ENCODE results near the gene NPAS1. TPM values are rescaled to one million over a fixed set of nuclear protein-coding genes. Genes with fewer than 3 reads are reported as not detected.
A peak's percentile ranks its signal among the peaks of the same experiment; 100 is the strongest.

NPAS1 gene
- total and polyA plus RNA-seq, 2 of the 13 experiments (the other 11 are each of a cell fraction or from before 2014, with no cell fraction given): 0.35 to 2.9 TPM

DNA sequence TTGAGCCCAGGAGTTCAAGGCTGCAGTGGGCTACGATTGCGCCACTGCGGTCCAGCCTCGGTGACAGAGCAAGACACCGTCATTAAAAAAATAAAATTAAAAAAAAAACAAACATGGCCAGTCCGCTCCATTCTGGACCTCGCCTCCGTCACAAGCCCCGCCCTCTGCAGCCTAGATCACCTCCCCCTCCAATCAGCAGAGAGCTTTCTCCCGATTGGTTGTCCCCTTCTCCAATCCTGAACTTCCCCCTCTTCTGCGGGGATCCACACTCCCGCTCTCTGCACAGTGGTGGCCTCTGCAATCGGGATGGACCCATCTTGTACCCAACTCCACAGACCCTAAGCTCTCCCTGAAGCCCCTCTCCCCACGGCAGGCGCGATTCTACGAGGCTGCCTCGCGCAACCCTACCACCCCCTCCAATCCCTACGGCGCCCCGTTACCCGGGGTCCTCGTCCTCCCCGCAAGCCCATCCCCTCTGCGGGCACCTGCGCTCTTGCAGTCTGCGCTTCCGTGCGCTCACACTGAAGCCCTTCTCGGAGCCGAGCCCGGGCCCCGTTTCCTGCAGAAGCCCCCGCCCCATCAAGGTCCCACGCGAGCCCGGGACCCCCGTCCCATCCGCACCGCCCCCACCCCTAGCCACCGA lies 28.2 kb downstream of the NPAS1 start (continued):
- TF ChIP-seq ZNF619 (CRISPR knock-in tag; IDR thresholded peaks at IDR 0.05) (no peak), ZNF350 (CRISPR knock-in tag; IDR thresholded peaks at IDR 0.05; ENCODE audit: borderline replicate concordance, low read depth) (peak; percentile 18; the same call in 1 of the 2 replicates), KLF15 (CRISPR knock-in tag; IDR thresholded peaks at IDR 0.05; ENCODE audit: borderline replicate concordance) (no peak), U2AF2 (IDR thresholded peaks at IDR 0.05; ENCODE audit: low read depth, low read length) (no peak), NPAS2 (CRISPR knock-in tag; IDR thresholded peaks at IDR 0.05; ENCODE audit: borderline replicate concordance) (no peak), FOXJ3 (CRISPR knock-in tag; IDR thresholded peaks at IDR 0.05; ENCODE audit: borderline replicate concordance) (no peak), CHD2 (IDR thresholded peaks at IDR 0.05; ENCODE audit: low read depth, low read length) (no peak), SETDB1 (CRISPR knock-in tag; IDR thresholded peaks at IDR 0.05; ENCODE audit: borderline replicate concordance) (no peak), NKX3-1 (CRISPR knock-in tag; IDR thresholded peaks at IDR 0.05) (no peak), SRY (CRISPR knock-in tag; IDR thresholded peaks at IDR 0.05) (peak; percentile 51; the same call in 1 of the 2 replicates), SYNCRIP (IDR thresholded peaks at IDR 0.05; ENCODE audit: insufficient read depth, low read depth, low read length) (no peak), YEATS2 (CRISPR knock-in tag; IDR thresholded peaks at IDR 0.05; ENCODE audit: borderline replicate concordance) (no peak), ZNF546 (CRISPR knock-in tag; conservative IDR thresholded peaks at IDR 0.05) (no peak), SIX4 (CRISPR knock-in tag; IDR thresholded peaks at IDR 0.05) (no peak), ZNF572 (CRISPR knock-in tag; IDR thresholded peaks at IDR 0.05) (no peak), THYN1 (CRISPR knock-in tag; IDR thresholded peaks at IDR 0.05; ENCODE audit: borderline replicate concordance, low read depth) (no peak), PTBP1 (IDR thresholded peaks at IDR 0.05; ENCODE audit: low read depth, low read length, poor library complexity, severe bottlenecking) (no peak), HNF4G (IDR thresholded peaks at IDR 0.05; ENCODE audit: borderline replicate concordance, low read depth, low read length) (no peak), HNF4G (CRISPR knock-in tag; IDR thresholded peaks at IDR 0.05; ENCODE audit: borderline replicate concordance, low read depth) (no peak)
- TF ChIP-seq, protein P1, sequence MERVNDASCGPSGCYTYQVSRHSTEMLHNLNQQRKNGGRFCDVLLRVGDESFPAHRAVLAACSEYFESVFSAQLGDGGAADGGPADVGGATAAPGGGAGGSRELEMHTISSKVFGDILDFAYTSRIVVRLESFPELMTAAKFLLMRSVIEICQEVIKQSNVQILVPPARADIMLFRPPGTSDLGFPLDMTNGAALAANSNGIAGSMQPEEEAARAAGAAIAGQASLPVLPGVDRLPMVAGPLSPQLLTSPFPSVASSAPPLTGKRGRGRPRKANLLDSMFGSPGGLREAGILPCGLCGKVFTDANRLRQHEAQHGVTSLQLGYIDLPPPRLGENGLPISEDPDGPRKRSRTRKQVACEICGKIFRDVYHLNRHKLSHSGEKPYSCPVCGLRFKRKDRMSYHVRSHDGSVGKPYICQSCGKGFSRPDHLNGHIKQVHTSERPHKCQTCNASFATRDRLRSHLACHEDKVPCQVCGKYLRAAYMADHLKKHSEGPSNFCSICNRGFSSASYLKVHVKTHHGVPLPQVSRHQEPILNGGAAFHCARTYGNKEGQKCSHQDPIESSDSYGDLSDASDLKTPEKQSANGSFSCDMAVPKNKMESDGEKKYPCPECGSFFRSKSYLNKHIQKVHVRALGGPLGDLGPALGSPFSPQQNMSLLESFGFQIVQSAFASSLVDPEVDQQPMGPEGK (CRISPR knock-in tag; IDR thresholded peaks at IDR 0.05): no peak
- TF ChIP-seq, protein P2, sequence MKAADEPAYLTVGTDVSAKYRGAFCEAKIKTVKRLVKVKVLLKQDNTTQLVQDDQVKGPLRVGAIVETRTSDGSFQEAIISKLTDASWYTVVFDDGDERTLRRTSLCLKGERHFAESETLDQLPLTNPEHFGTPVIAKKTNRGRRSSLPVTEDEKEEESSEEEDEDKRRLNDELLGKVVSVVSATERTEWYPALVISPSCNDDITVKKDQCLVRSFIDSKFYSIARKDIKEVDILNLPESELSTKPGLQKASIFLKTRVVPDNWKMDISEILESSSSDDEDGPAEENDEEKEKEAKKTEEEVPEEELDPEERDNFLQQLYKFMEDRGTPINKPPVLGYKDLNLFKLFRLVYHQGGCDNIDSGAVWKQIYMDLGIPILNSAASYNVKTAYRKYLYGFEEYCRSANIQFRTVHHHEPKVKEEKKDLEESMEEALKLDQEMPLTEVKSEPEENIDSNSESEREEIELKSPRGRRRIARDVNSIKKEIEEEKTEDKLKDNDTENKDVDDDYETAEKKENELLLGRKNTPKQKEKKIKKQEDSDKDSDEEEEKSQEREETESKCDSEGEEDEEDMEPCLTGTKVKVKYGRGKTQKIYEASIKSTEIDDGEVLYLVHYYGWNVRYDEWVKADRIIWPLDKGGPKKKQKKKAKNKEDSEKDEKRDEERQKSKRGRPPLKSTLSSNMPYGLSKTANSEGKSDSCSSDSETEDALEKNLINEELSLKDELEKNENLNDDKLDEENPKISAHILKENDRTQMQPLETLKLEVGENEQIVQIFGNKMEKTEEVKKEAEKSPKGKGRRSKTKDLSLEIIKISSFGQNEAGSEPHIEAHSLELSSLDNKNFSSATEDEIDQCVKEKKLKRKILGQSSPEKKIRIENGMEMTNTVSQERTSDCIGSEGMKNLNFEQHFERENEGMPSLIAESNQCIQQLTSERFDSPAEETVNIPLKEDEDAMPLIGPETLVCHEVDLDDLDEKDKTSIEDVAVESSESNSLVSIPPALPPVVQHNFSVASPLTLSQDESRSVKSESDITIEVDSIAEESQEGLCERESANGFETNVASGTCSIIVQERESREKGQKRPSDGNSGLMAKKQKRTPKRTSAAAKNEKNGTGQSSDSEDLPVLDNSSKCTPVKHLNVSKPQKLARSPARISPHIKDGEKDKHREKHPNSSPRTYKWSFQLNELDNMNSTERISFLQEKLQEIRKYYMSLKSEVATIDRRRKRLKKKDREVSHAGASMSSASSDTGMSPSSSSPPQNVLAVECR (CRISPR knock-in tag; IDR thresholded peaks at IDR 0.05; ENCODE audit: borderline replicate concordance): peak; percentile 59; the same call in 1 of the 2 replicates
- TF ChIP-seq, protein P3, sequence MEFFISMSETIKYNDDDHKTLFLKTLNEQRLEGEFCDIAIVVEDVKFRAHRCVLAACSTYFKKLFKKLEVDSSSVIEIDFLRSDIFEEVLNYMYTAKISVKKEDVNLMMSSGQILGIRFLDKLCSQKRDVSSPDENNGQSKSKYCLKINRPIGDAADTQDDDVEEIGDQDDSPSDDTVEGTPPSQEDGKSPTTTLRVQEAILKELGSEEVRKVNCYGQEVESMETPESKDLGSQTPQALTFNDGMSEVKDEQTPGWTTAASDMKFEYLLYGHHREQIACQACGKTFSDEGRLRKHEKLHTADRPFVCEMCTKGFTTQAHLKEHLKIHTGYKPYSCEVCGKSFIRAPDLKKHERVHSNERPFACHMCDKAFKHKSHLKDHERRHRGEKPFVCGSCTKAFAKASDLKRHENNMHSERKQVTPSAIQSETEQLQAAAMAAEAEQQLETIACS (CRISPR knock-in tag; IDR thresholded peaks at IDR 0.05): no peak
- TF ChIP-seq, protein P4, sequence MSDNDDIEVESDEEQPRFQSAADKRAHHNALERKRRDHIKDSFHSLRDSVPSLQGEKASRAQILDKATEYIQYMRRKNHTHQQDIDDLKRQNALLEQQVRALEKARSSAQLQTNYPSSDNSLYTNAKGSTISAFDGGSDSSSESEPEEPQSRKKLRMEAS (IDR thresholded peaks at IDR 0.05): 0 out of 2 replicates have a peak, but pooled peaks have one; percentile 21
